K562 (cell line): ENCODE data around the gene GUCY2C. TPM values are rescaled to one million over a fixed set of nuclear protein-coding genes. Genes with fewer than 3 reads are reported as not detected.

Experiments used
- ATAC-seq: fragments of 200-7000 bp; cut with Tn5 transposase; 3 replicates; pipeline ENCODE4 v1.9.1; 2020; ENCODE audit warnings: moderate library complexity
- Bru-seq: library from RNA; stranded (reverse); fragments of 400-500 nt; gene quantifications from one replicate; lab custom pipeline; 2021; lab: Mats Ljungman, UMichigan
- BruChase-seq, 2 experiments: library from RNA; stranded (reverse); fragments of 400-500 nt; gene quantifications; one replicate each; lab custom pipeline; 2021; lab: Mats Ljungman, UMichigan
- BruUV-seq: library from RNA; stranded (reverse); fragments of 400-500 nt; replicated peaks from 2 replicates; lab custom pipeline; 2021; lab: Mats Ljungman, UMichigan
- CTCF ChIA-PET: fragments of 300-600 bp; formaldehyde crosslinking; extraction: SDS; loops from one replicate; lab custom pipeline; 2021; ENCODE audit warnings: low intra/inter-chr PET ratio; lab: Yijun Ruan, JAX
- POLR2A ChIA-PET: fragments of 300-600, 350-650 bp; sonication (Branson Sonifier 250); formaldehyde crosslinking; extraction: SDS; loops from one replicate; lab custom pipeline; 2021; ENCODE audit warnings: antibody characterized with exemption, inconsistent platforms; lab: Yijun Ruan, JAX
- DNase-seq, 4 experiments: peaks; one replicate each; pipeline versions ENCODE4 v3.0.0 to v3.0.0-alpha.2; 2011 to 2018; ENCODE audit warnings: low spot score in 3 of 4, mixed read lengths in 3 of 4; ENCODE audit errors: extremely low read depth in 1 of 4
- FAIRE-seq: peaks from 2 replicates; lab custom pipeline; 2011; peaks lifted over from hg19 to GRCh38; lab: Jason Lieb, UNC
- H2AFZ ChIP-seq: 2 replicates; pipeline ENCODE4 v1.6.0; 2011; ENCODE audit warnings: low read depth, low read length, control low read depth, inconsistent platforms
- H3K27ac ChIP-seq: fragments of 200-600 bp; 3 replicates; pipeline ENCODE4 v1.8.0; 2011; ENCODE audit warnings: low read depth, mild to moderate bottlenecking, control low read depth, inconsistent platforms, low read length, moderate library complexity, mixed read lengths; ENCODE audit errors: extremely low read depth
- H3K27me3 ChIP-seq, 2 experiments: fragments of 300-600 bp in 1 of 2; 2 replicates in 1 of 2; 3 replicates in 1 of 2; pipeline versions ENCODE4 v1.6.0 to v1.8.0; 2011; ENCODE audit warnings: inconsistent platforms in 2 of 2, low read length in 2 of 2, mild to moderate bottlenecking in 1 of 2, mixed read lengths in 1 of 2, moderate library complexity in 1 of 2; ENCODE audit not compliant: control insufficient read depth in 2 of 2, insufficient read depth in 2 of 2
- H3K36me3 ChIP-seq: fragments of 300-600 bp; 3 replicates; pipeline ENCODE4 v1.8.0; 2011; ENCODE audit warnings: mild to moderate bottlenecking, low read length, inconsistent platforms; ENCODE audit not compliant: control insufficient read depth, insufficient read depth
- H3K4me1 ChIP-seq, 2 experiments: fragments of 200-600 bp in 1 of 2; replicated peaks in 1 of 2; 2 replicates in 1 of 2; 3 replicates in 1 of 2; pipeline versions ENCODE4 v1.5.1 to v1.8.0; 2011; ENCODE audit warnings: inconsistent platforms in 2 of 2, low read length in 2 of 2, mild to moderate bottlenecking in 1 of 2, mixed read lengths in 1 of 2, moderate library complexity in 1 of 2; ENCODE audit not compliant: control insufficient read depth in 2 of 2, insufficient read depth in 2 of 2
- H3K4me2 ChIP-seq: 2 replicates; pipeline ENCODE4 v1.6.1; 2011; ENCODE audit warnings: low read length, control low read depth, inconsistent platforms, mixed read lengths; ENCODE audit not compliant: insufficient read depth
- H3K4me3 ChIP-seq: fragments of 200-600 bp; sonication (generic), shearing (Covaris generic); 2 replicates; pipeline ENCODE4 v1.5.1; 2016; ENCODE audit warnings: control low read depth, inconsistent platforms
- H3K79me2 ChIP-seq: fragments of 200-600 bp; 3 replicates; pipeline ENCODE4 v1.8.0; 2011; ENCODE audit warnings: low read length, inconsistent platforms; ENCODE audit not compliant: control insufficient read depth, insufficient read depth
- H3K9ac ChIP-seq, 2 experiments: 2 replicates each; pipeline versions ENCODE4 v1.6.0 to v1.6.1; 2011; ENCODE audit warnings: low read depth in 2 of 2, low read length in 2 of 2, control low read depth in 1 of 2, inconsistent platforms in 1 of 2, mild to moderate bottlenecking in 1 of 2, mixed read lengths in 1 of 2; ENCODE audit not compliant: insufficient read depth in 1 of 2
- H3K9me1 ChIP-seq: one replicate; pipeline ENCODE4 v1.6.0; 2011; ENCODE audit warnings: inconsistent platforms, mild to moderate bottlenecking, low read length, moderate library complexity; ENCODE audit not compliant: control insufficient read depth, insufficient read depth
- H3K9me3 ChIP-seq: replicated peaks from 2 replicates; pipeline ENCODE4 v1.5.1; 2011; ENCODE audit warnings: low read depth, low read length, inconsistent platforms; ENCODE audit not compliant: control insufficient read depth, insufficient read depth
- H4K20me1 ChIP-seq: replicated peaks from 2 replicates; pipeline ENCODE4 v1.6.1; 2011; ENCODE audit warnings: low read length, inconsistent platforms, mixed read lengths; ENCODE audit not compliant: control insufficient read depth, insufficient read depth
- FOXA3 ChIP-seq, 2 experiments: fragments of 450-650 bp in 1 of 2; sonication (generic) in 1 of 2; formaldehyde crosslinking; IDR thresholded peaks in 1 of 2; conservative IDR thresholded peaks in 1 of 2; 2 replicates each; pipeline versions ENCODE4 v1.4.0 to v1.8.0; 2020 to 2022; ENCODE audit warnings: mild to moderate bottlenecking in 2 of 2, missing genetic modification reagents in 1 of 2
- HDAC6 ChIP-seq: IDR thresholded peaks from 2 replicates; pipeline ENCODE4 v1.6.1; 2012; ENCODE audit warnings: low read depth, mild to moderate bottlenecking, control low read depth, inconsistent platforms, low read length, moderate library complexity
- MGA ChIP-seq: fragments of 450-650 bp; IDR thresholded peaks from 2 replicates; pipeline ENCODE4 v1.6.1; 2016; ENCODE audit warnings: mild to moderate bottlenecking, moderate library complexity
- TOE1 ChIP-seq, 2 experiments: fragments of 450-650 bp in 1 of 2; sonication (generic) in 1 of 2; formaldehyde crosslinking in 1 of 2; IDR thresholded peaks; 2 replicates each; pipeline versions ENCODE4 v1.7.1 to v1.8.0; 2016 to 2022; ENCODE audit warnings: borderline replicate concordance in 2 of 2, mild to moderate bottlenecking in 2 of 2, antibody characterized with exemption in 1 of 2, inconsistent platforms in 1 of 2, low read depth in 1 of 2, missing genetic modification reagents in 1 of 2, moderate library complexity in 1 of 2
- ZKSCAN3 ChIP-seq: fragments of 250-450 bp; sonication (Bioruptor Pico); IDR thresholded peaks from 2 replicates; pipeline ENCODE4 v1.4.0; 2020
- ZNF354B ChIP-seq: fragments of 250-450 bp; sonication (Bioruptor Pico); IDR thresholded peaks from 2 replicates; pipeline ENCODE4 v1.4.0; 2020
- WGBS: fragments of 100-300 bp; shearing (Covaris generic); methylation state at CpG from one replicate; pipeline ENCODE4 v1.1.6; 2016; ENCODE audit warnings: low coverage, mixed read lengths; ENCODE audit not compliant: insufficient coverage; ENCODE audit errors: missing lambda C conversion rate; 5-methylcytosine and 5-hydroxymethylcytosine counted together
- in situ Hi-C: fragments of 300-500 bp; cut with MboI; formaldehyde crosslinking; loops from 4 replicates; pipeline ENCODE4 v1.15.0; 2018; ENCODE audit warnings: inconsistent platforms, mixed read lengths
- intact Hi-C: fragments of 100-400 bp; cut with micrococcal nuclease; formaldehyde crosslinking; loops from 2 replicates; pipeline ENCODE4 v1.14.2; 2022
- long read RNA-seq, 3 experiments: library from polyadenylated mRNA in 2 of 3; library from RNA in 1 of 3; unstranded in 2 of 3; stranded (forward) in 1 of 3; transcript quantifications; one replicate each; pipeline ENCODE4 v2.0.0, GENCODE V29; 2019 to 2022
- polyA minus RNA-seq, 3 experiments: library from RNA; depleted of rRNA, polyadenylated mRNA; stranded (reverse); fragments of >200 nt; gene quantifications; 2 replicates each; pipeline ENCODE4 v1.2.3, GENCODE V29; 2011
- polyA plus RNA-seq, 8 experiments: library from polyadenylated mRNA; depleted of rRNA in 4 of 8; stranded (reverse) in 5 of 8; unstranded in 3 of 8; fragments of >200 nt; fragmentation: Nextera tagmentation in 2 of 8; fragmentation: Illumina TruSeq in 1 of 8; extraction: Ambion mirVana in 2 of 8; extraction: Trizol in 1 of 8; gene quantifications; 2 replicates each; pipeline versions ENCODE4 v1.2.1 to v1.2.3, GENCODE V29; 2011 to 2014; ENCODE audit warnings: inconsistent platforms in 1 of 8, missing spikeins in 1 of 8
- total RNA-seq, 7 experiments: library from RNA; depleted of rRNA in 6 of 7; stranded (reverse); fragments of >200 nt in 6 of 7; fragmentation: Illumina TruSeq in 2 of 7; extraction: Trizol in 2 of 7; gene quantifications; 2 replicates each; pipeline versions ENCODE4 v1.2.1 to v1.2.3, GENCODE V29; 2011 to 2021; ENCODE audit warnings: low replicate concordance in 1 of 7

Gene GUCY2C
- not detected in 2 replicates for total RNA-seq (2011; cell fraction: chromatin; rRNA removed; ENCODE audit: low replicate concordance)
- not detected in 2 replicates for total RNA-seq (2011; cell fraction: nucleolus; rRNA removed)
- not detected in 2 replicates for total RNA-seq (2011; cell fraction: nucleoplasm; rRNA removed)
- total RNA-seq (2014; rRNA removed) (0.05 TPM in 1 of 2 replicates, not detected in the other), total RNA-seq (2014; rRNA removed; fragmentation: Illumina TruSeq; extraction: Trizol) (not detected in 2 replicates), total RNA-seq (2015; rRNA removed; fragmentation: Illumina TruSeq; extraction: Trizol) (not detected in 2 replicates), total RNA-seq (2021) (not detected in 2 replicates), polyA plus RNA-seq (2011; rRNA removed) (0.01 and 0.03 TPM in 2 replicates), polyA plus RNA-seq (2014; fragmentation: Illumina TruSeq; extraction: Trizol) (not detected in 2 replicates), polyA plus RNA-seq (2014; fragmentation: Nextera tagmentation; extraction: Ambion mirVana) (under 1 TPM in 1 of 2 experiments, not detected in 1; 0.04 TPM), polyA plus RNA-seq (2014; rRNA removed) (not detected in 2 replicates), polyA minus RNA-seq (2011; rRNA and poly(A)+ RNA removed) (0.03 TPM in 1 of 2 replicates, not detected in the other), Bru-seq, nascent RNA (percentile 4 among the genes with signal in this experiment), BruChase-seq, experiment 1, labeled RNA remaining after a 2-hour chase (percentile 5 among the genes with signal in this experiment), BruChase-seq, experiment 2, labeled RNA remaining after a 6-hour chase (percentile 1 among the genes with signal in this experiment)
- 0.04 TPM in 1 of 2 replicates, not detected in the other for polyA plus RNA-seq (2011; cell fraction: cytosol; rRNA removed)
- 0.07 TPM in 1 of 2 replicates, not detected in the other for polyA plus RNA-seq (2011; cell fraction: nucleus; rRNA removed)
- 0.03 TPM in 1 of 2 replicates, not detected in the other for polyA plus RNA-seq (2012)
- polyA minus RNA-seq (2011; cell fraction: cytosol; rRNA and poly(A)+ RNA removed) = not detected in 2 replicates
- polyA minus RNA-seq (2011; cell fraction: nucleus; rRNA and poly(A)+ RNA removed) = not detected in 2 replicates
- long read RNA-seq, experiment 1 = 0 reads
- long read RNA-seq, experiment 2 = 0 reads
- long read RNA-seq, experiment 3 = 0 reads

GRCh38 chr12:14696265-14696741, at the start of gene GUCY2C:
GUCY2C (minus strand) TSS chr12:14696599; CDS start chr12:14696448, 151 bp downstream.
- intact Hi-C loops = no loop called here
- in situ Hi-C loops = no loop called here
- Histone ChIP-seq H3K9ac (no peak within 1 kb of the TSS), H3K9me1 (no peaks in the 10 kb centered on the region), H3K27me3 (no peaks in the 10 kb centered on the region), H3K4me2 (no peak within 1 kb of the TSS), H3K4me3 (no peak within 1 kb of the TSS), H3K36me3 (no peaks in the 10 kb centered on the region), H3K4me1 (no peaks in the 10 kb centered on the region), H3K79me2 (no peaks in the 10 kb centered on the region), H3K9me3 (no peaks in the 10 kb centered on the region), H2AFZ (no peak within 1 kb of the TSS), H4K20me1 (no peaks in the 10 kb centered on the region), H3K27ac (no peak within 1 kb of the TSS)
- ATAC-seq (no peak), FAIRE-seq (no peak), DNase-seq (no peak)
- no TSS peak for BruUV-seq
- WGBS = 5% methylated on average over 6 of the region's 8 CpGs
- POLR2A ChIA-PET = interaction anchor here (0.6 kb wide), 1 partner anchor 80 kb away, joined by 4 read pairs; no protein-coding TSS in a partner anchor
- CTCF ChIA-PET = no interaction called here
- no peak for TF ChIP-seq ZNF354B (CRISPR knock-in tag)
- no peak for TF ChIP-seq FOXA3 (CRISPR knock-in tag; conservative IDR thresholded peaks at IDR 0.05 in 1 of 2, IDR thresholded peaks at IDR 0.05 in 1 of 2)
- TF ChIP-seq HDAC6 = no peak
- TF ChIP-seq ZKSCAN3 (CRISPR knock-in tag) = no peak
- no peak for TF ChIP-seq TOE1 (IDR thresholded peaks at IDR 0.05; ENCODE audit: borderline replicate concordance)
- TF ChIP-seq TOE1 (CRISPR knock-in tag; IDR thresholded peaks at IDR 0.05; ENCODE audit: borderline replicate concordance, low read depth) = no peak
- no peak for TF ChIP-seq MGA
